Glomerular visceral epithelial cell (primary cell): ENCODE measurements around the gene TPM2.

Experiments used
- DNase-seq: peaks from one replicate; pipeline ENCODE4 v3.0.0-alpha.2; 2016; ENCODE audit errors: extremely low spot score

Gene TPM2

GRCh38 chr9:35689542-35690293, at the start of gene TPM2:
Gene TPM2 (minus strand): TSS chr9:35689925. CDS start chr9:35689817, 108 bp downstream.
- peak; percentile 76 for DNase-seq

GRCh38 chr9:35738924-35739323, 49.2 kb upstream of the TPM2 start:
- DNase-seq = no peak

DNA sequence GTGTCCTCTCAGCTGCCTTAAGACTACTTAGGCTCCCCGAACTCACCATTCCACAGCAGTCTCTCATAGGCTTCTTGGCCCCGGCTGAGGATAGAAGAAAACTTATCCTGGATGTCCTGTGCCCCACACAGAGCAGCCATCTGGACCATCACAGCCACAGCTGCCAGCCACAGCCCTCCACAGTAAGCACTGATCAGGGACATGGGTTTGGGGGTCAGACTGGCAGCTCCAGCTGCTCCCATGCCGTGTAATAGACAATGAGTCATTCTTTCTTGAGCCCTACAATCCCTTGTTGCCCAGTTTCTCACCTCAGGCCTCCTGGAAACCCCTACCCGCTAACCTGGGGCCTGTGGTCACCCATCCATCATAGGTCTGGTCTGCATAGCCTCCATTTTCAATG, 48.5 kb upstream of the TPM2 start:
- DNase-seq = no peak

GRCh38 chr9:35737143-35737542, 47.4 kb upstream of the TPM2 start:
- DNase-seq = no peak

DNA sequence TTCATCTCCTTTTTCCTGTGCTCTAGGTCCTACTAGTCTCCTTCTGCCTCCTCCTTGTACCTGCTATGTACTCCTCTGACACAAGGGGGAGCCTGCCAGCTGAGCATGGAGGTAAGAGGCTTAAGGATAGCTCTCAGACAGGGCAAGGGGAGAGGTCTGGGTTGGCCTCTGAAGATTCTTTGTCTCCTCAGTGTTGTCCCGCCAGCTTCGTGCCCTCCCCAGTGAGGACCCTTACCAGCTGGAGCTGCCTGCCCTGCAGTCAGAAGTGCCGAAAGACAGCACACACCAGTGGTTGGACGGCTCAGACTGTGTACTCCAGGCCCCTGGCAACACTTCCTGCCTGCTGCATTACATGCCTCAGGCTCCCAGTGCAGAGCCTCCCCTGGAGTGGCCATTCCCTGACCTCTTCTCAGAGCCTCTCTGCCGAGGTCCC, 46.5 kb upstream of the TPM2 start:
- peak; percentile 82 for DNase-seq

DNA sequence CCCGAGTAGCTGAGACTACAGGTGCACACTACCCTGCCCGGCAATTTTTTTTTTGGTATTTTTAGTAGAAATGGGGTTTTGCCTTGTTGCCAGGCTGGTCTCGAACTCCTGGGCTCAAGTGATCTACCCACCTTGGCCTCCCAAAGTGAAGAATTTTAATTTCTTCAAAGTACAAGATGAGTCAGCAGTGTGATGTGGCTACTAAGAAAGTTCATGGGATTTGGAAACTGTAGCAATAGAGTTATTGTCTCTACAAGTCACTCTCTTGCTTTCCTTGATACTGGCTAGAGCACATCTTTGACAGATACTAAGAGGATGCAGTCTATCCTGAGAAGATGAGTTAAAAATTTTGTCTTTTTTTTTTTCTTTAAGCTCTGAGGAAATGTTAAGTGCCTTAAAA, 44.4 kb upstream of the TPM2 start:
- DNase-seq = no peak

- peak; percentile 77 for DNase-seq
Observed at GRCh38 chr9:35732800-35733541, 43.2 kb upstream of the TPM2 start.

- peak; percentile 99 for DNase-seq
Observed at GRCh38 chr9:35732185-35732799, 42.6 kb upstream of the TPM2 start, which contains the start of the genes CREB3 and TLN1. Gene CREB3 (plus strand): TSS chr9:35732666. CDS start chr9:35732773, 107 bp downstream. Gene TLN1 (minus strand): TSS chr9:35732195. CDS start chr9:35725694, 6,501 bp downstream.

DNA sequence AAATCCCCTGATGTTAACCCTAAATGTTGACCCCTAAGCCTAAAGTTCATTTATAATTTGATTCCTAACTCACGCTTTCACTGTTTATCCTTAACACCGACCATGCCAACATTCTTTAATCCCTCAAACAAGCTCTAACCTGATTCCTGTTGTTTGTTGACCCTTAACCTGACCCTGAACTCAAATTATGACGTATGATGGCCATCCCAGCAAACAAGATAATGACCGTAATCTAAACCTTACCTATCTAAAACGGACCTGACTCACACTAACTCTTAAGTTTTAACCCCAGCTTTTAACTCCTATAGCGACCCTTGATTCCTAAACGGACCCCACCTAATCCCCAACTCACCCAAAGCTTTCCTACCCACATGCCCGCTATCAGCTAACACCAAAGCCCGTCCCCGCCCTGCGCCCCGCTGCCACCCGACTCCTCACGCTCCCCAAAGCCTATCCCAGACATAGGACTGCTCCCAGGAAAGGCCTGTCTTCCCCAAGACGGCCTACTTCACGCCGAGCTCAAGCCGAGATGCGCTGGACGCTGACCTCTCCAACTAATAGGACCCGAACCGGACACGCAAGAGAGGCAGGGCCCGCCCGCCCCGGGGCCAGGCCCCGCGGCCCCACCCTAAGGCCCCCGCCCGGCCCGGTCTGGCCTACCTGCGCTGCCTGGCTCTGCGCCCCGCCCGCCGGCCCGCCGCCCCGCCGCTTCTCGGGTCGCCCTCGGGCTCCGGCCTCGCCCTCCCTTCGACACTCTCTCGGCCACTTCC, 41.9 kb upstream of the TPM2 start:
- no peak for DNase-seq

DNA sequence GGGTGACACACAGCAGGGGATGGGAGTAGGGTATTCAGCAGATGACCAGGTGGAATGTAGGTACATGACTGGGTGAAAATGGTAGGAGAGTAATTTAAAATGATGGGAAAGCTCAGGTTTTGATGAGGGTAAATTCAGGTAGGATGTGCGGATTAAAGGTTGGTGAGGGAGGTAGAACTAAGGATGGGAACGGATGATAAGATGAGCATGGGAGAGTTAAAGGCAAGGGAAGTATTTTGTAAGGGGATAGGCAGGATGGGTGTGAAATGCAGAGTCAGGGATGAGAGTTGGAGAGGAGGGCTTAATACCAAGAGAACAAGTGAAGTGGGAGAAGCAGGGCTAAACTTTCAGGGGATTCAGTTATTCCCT, 40.7 kb upstream of the TPM2 start:
- DNase-seq = no peak

DNA sequence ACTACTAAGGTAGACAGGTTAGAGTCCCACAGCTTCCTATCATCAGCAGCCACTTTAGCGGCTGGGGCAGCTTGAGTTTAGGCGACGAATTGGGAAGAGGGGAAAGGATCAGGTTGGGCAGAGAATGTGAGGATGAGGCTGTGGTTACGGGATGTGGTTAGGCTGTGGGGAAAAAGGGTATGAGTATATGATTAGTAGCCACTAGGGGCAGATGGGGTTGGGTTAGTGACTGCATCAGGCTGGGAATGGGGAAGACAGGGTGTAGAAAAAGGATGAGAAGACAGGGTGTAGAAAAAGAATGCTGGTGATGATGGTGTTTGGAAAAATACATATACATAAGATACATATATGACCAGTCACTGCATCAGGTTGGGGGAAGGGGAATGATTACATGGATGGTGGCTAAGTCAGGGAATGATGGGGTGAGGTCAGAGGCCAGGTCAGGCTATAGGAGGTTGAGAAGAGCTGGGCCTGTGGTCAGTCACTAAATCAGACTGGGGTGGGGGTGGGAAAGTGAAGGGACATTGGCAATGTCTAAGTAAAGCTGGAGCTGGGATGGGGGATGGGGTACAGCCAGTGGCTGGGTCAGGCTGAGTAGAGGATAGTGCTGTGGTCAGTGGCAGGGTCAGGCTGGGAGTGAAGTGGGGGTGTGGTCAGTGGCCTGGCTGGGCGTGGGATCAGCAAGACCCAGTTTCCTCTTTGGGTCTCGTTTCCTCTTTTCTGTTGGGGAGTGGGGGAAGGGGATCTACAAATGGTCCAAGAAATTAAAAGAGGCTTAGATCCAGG, 40.2 kb upstream of the TPM2 start:
- DNase-seq = peak; percentile 89

GRCh38 chr9:35729101-35729500, 39.4 kb upstream of the TPM2 start:
- no peak for DNase-seq

DNA sequence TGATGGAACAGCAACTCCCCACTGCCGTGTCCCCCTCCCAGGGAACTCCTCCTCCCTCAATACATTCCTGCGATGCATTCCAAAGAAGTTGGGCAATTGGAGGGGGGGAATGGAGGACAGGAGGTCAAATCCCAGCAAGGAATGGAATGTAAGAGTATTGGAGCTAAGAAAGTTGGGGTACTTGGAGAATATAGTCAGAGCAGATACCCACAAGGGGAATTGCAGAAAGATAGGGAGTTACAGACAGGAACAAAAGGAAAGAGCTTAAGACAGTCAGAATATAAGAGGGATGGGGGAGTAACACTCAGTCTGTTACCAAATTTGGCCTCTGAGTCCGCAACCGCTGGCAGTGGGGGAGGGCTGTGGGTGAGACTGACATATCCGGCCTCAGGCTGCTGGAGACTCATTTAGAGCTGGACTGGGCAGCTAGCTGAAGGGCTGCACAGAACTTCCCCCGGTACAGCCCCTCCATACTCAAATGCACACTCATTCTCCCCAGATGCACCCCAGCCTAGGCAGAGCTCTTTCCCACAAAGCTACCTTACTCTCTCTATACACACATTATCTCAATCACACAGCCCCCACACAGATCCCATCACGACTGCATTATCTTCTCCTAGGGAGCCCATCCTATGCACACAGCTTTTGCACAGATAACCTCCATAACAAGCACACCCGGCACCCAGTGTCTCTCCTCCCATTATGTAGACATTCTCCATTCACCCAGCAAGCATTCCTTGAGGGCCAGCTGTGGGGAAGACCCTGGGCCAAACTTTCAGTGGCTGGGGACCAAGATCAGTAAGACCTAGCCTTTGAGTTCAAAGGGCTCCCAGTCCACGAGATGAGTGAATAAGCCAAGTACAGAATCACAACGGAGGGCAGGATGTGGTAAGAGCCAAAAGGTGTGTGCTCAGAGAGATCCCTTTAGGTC, 38.6 kb upstream of the TPM2 start:
- DNase-seq = peak; percentile 86

DNA sequence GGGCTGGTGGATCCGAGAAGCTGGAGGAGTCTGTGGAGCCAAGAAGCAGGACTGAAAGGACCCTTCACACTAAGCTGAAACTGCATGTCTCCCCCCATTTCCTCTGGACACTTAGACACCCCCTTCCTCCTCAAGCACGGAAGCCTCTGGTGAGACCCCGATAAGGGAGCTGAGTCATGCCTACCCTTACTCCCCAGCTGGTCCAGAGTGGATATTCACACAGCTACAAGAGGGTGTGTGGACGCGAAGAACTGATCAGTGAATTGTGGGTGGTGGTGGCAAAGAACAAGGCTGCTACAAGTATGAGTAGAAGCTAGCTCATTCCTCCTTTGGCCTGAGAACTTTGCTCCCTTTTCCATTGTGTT, 37.9 kb upstream of the TPM2 start:
- DNase-seq = no peak

- DNase-seq = peak; percentile 69
Observed at GRCh38 chr9:35726931-35727330, 37.2 kb upstream of the TPM2 start.

DNA sequence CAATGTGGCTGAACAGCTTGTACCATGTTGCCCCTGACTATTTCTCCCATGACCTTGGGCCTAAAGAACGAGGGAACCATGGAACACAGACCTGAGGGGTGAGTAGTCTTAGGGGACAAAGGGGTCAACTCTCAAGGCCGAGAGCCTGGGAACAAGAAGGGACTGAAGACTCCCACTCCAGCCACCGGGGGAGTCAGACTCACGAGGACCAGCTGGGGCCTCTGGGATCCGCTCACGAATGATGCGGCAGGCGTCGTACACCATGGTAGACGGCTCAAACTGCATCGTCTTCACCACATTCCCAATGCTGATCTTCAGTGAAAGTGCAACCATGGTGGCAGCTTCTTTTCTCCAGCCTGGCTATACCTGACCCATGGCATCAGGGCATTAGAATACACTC, 35.6 kb upstream of the TPM2 start:
- no peak for DNase-seq

GRCh38 chr9:35723908-35724307, 34.2 kb upstream of the TPM2 start:
- DNase-seq = no peak

DNA sequence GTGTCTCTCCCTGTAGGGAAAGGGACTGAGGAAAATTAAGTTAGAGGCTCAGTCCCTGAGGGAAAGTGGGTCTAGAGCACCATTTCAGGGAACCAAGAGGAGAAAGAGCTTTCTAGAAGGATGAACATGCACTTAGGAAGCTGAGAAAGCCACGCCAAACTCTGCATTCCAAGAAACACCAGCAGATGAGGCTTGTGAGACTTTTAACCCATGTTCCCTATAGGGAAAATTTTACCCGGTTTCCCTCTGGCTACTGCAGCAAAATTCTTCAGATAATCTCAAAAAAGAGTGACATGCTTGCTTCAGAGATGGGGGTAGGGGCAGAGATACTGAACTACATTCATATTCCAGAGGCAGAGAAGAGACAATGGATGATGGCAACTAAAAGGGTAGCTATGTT, 33.7 kb upstream of the TPM2 start:
- no peak for DNase-seq

GRCh38 chr9:35719546-35719945, 29.8 kb upstream of the TPM2 start:
- no peak for DNase-seq
